Gastroesophageal sphincter (tissue), 3 donors: Measurements from ENCODE around the gene THAP4.

Source experiments
- CTCF ChIP-seq, 4 experiments: fragments of 200-600 bp in 2 of 4; fragments of 450-650 bp in 2 of 4; sonication (generic) in 1 of 4; IDR thresholded peaks; one replicate each; pipeline ENCODE4 v1.5.1; 2017 to 2019; ENCODE audit warnings: antibody characterized with exemption in 4 of 4, mild to moderate bottlenecking in 2 of 4, moderate library complexity in 2 of 4
- EP300 ChIP-seq: sonication (generic); formaldehyde crosslinking; IDR thresholded peaks from one replicate; pipeline ENCODE4 v1.6.1; 2017; ENCODE audit warnings: antibody characterized with exemption, mild to moderate bottlenecking
- POLR2A ChIP-seq, 2 donors: fragments of 450-650 bp; IDR thresholded peaks; one replicate each; pipeline ENCODE4 v1.6.1; 2017; ENCODE audit warnings: antibody characterized with exemption in 2 of 2, mild to moderate bottlenecking in 2 of 2, moderate library complexity in 1 of 2

- no peak for TF ChIP-seq CTCF (IDR thresholded peaks at IDR 0.05)
- no peak for TF ChIP-seq EP300
- TF ChIP-seq POLR2A (IDR thresholded peaks at IDR 0.05) = no peak
Measured at GRCh38 chr2:241640165-241640795, 3.3 kb upstream of the THAP4 start.
